ENCODE data around the gene SLC35G6. TPM values are rescaled to one million over a fixed set of nuclear protein-coding genes. Genes with fewer than 3 reads are reported as not detected.

SLC35G6 gene
- total and polyA plus RNA-seq, 2 donors (not counting 1 experiment from before 2014, with no cell fraction given): not detected

GRCh38 chr17:7497228-7497627, 16.0 kb downstream of the SLC35G6 start:
- no peaks in the 10 kb centered on the region for H3K4me1 ChIP-seq (ENCODE audit: control insufficient read depth, extremely low read depth, insufficient read depth, low read length)
- no peak overlapping the region for H2AFZ ChIP-seq (ENCODE audit: low read length)
- no peak for DNase-seq (ENCODE audit: low read depth in 2 of 2)
- no peak overlapping the region for H3K4me3 ChIP-seq (replicated peaks in 1 of 4; ENCODE audit: control extremely low read depth in 1 of 4, insufficient read depth in 1 of 4, low read depth in 3 of 4, low read length in 4 of 4)
- no peak overlapping the region for H3K9ac ChIP-seq (ENCODE audit: insufficient read depth, low read length)
- H3K9me3 ChIP-seq (ENCODE audit: control insufficient read depth, insufficient read depth, low read depth, low read length): no peaks in the 10 kb centered on the region
- no peak overlapping the region for H3K4me2 ChIP-seq (ENCODE audit: extremely low read depth, insufficient read depth, low read length)
- peaks cover 38% of the 10 kb centered on the region for H3K36me3 ChIP-seq (ENCODE audit: control insufficient read depth, insufficient read depth, low read length)
- H3K27ac ChIP-seq (ENCODE audit: insufficient read depth, low read length): no peak overlapping the region
- H3K79me2 ChIP-seq (ENCODE audit: control insufficient read depth, insufficient read depth, low read length): peaks cover 42% of the 10 kb centered on the region
- no peaks in the 10 kb centered on the region for H4K20me1 ChIP-seq (ENCODE audit: control insufficient read depth, extremely low read depth, insufficient read depth, low read length)
- no peaks in the 10 kb centered on the region for H3K27me3 ChIP-seq (ENCODE audit: control insufficient read depth, insufficient read depth, low read length)
- TF ChIP-seq EZH2 (IDR thresholded peaks at IDR 0.05; ENCODE audit: low read length, missing control alignments) (no peak), CTCF (conservative IDR thresholded peaks at IDR 0.05 in 1 of 2, IDR thresholded peaks at IDR 0.05 in 1 of 2; ENCODE audit: low read depth in 1 of 2, low read length in 2 of 2) (no peak)

GRCh38 chr17:7497636-7498035, 16.4 kb downstream of the SLC35G6 start:
- H3K4me3 ChIP-seq (replicated peaks in 1 of 4; ENCODE audit: control extremely low read depth in 1 of 4, insufficient read depth in 1 of 4, low read depth in 3 of 4, low read length in 4 of 4): no peak overlapping the region
- H3K36me3 ChIP-seq (ENCODE audit: control insufficient read depth, insufficient read depth, low read length): peaks cover 42% of the 10 kb centered on the region
- H3K9ac ChIP-seq (ENCODE audit: insufficient read depth, low read length): no peak overlapping the region
- no peak for DNase-seq (ENCODE audit: low read depth in 2 of 2)
- TF ChIP-seq EZH2 (IDR thresholded peaks at IDR 0.05; ENCODE audit: low read length, missing control alignments) (no peak), CTCF (conservative IDR thresholded peaks at IDR 0.05 in 1 of 2, IDR thresholded peaks at IDR 0.05 in 1 of 2; ENCODE audit: low read depth in 1 of 2, low read length in 2 of 2) (no peak)
- no peak overlapping the region for H3K27ac ChIP-seq (ENCODE audit: insufficient read depth, low read length)
- no peaks in the 10 kb centered on the region for H3K4me1 ChIP-seq (ENCODE audit: control insufficient read depth, extremely low read depth, insufficient read depth, low read length)
- H4K20me1 ChIP-seq (ENCODE audit: control insufficient read depth, extremely low read depth, insufficient read depth, low read length): no peaks in the 10 kb centered on the region
- no peaks in the 10 kb centered on the region for H3K27me3 ChIP-seq (ENCODE audit: control insufficient read depth, insufficient read depth, low read length)
- no peak overlapping the region for H3K4me2 ChIP-seq (ENCODE audit: extremely low read depth, insufficient read depth, low read length)
- H3K79me2 ChIP-seq (ENCODE audit: control insufficient read depth, insufficient read depth, low read length): peaks cover 38% of the 10 kb centered on the region
- no peaks in the 10 kb centered on the region for H3K9me3 ChIP-seq (ENCODE audit: control insufficient read depth, insufficient read depth, low read depth, low read length)
- no peak overlapping the region for H2AFZ ChIP-seq (ENCODE audit: low read length)

GRCh38 chr17:7499161-7499560, 17.9 kb downstream of the SLC35G6 start:
- TF ChIP-seq CTCF (conservative IDR thresholded peaks at IDR 0.05 in 1 of 2, IDR thresholded peaks at IDR 0.05 in 1 of 2; ENCODE audit: low read depth in 1 of 2, low read length in 2 of 2) (no peak), EZH2 (IDR thresholded peaks at IDR 0.05; ENCODE audit: low read length, missing control alignments) (no peak)
- DNase-seq (ENCODE audit: low read depth in 2 of 2): no peak
- H3K79me2 ChIP-seq (ENCODE audit: control insufficient read depth, insufficient read depth, low read length): peaks cover 23% of the 10 kb centered on the region

More at GRCh38 chr17:7499161-7499560, 17.9 kb downstream of the SLC35G6 start:
- H2AFZ ChIP-seq (ENCODE audit: low read length): no peak overlapping the region
- H3K27ac ChIP-seq (ENCODE audit: insufficient read depth, low read length): no peak overlapping the region
- no peaks in the 10 kb centered on the region for H4K20me1 ChIP-seq (ENCODE audit: control insufficient read depth, extremely low read depth, insufficient read depth, low read length)
- peaks cover 49% of the 10 kb centered on the region for H3K36me3 ChIP-seq (ENCODE audit: control insufficient read depth, insufficient read depth, low read length)
- H3K9ac ChIP-seq (ENCODE audit: insufficient read depth, low read length): no peak overlapping the region
- no peaks in the 10 kb centered on the region for H3K9me3 ChIP-seq (ENCODE audit: control insufficient read depth, insufficient read depth, low read depth, low read length)
- H3K27me3 ChIP-seq (ENCODE audit: control insufficient read depth, insufficient read depth, low read length): no peaks in the 10 kb centered on the region
- H3K4me3 ChIP-seq (replicated peaks in 1 of 4; ENCODE audit: control extremely low read depth in 1 of 4, insufficient read depth in 1 of 4, low read depth in 3 of 4, low read length in 4 of 4): no peak overlapping the region
- no peak overlapping the region for H3K4me2 ChIP-seq (ENCODE audit: extremely low read depth, insufficient read depth, low read length)
- H3K4me1 ChIP-seq (ENCODE audit: control insufficient read depth, extremely low read depth, insufficient read depth, low read length): no peaks in the 10 kb centered on the region
